Activated gamma-delta T cell (primary cell): ENCODE data around the gene MAPK11.

Source experiments
- DNase-seq: peaks from one replicate; lab custom pipeline; 2025; lab: John Stamatoyannopoulos, UW
- total RNA-seq, 2 donors: gene quantifications; one replicate each; lab custom pipeline; 2026; lab: John Stamatoyannopoulos, UW

MAPK11 gene
- 11.7 to 15.0 reads per million in 2 donors for total RNA-seq

GRCh38 chr22:50269970-50270665 lies at the start of gene MAPK11:
MAPK11 (minus strand) TSS chr22:50270380; CDS start chr22:50270292, 88 bp downstream.
- DNase-seq: peak; percentile 56

GRCh38 chr22:50319503-50319951 lies 49.3 kb upstream of the MAPK11 start:
- no peak for DNase-seq

GRCh38 chr22:50318698-50319411 lies 48.7 kb upstream of the MAPK11 start:
- no peak for DNase-seq

GRCh38 chr22:50318356-50318697 lies 48.1 kb upstream of the MAPK11 start:
- no peak for DNase-seq

- DNase-seq: no peak
These were observed 47.5 kb upstream of the MAPK11 start for GRCh38 chr22:50317674-50318073.

- no peak for DNase-seq
These were observed 47.0 kb upstream of the MAPK11 start for GRCh38 chr22:50317178-50317577.

- DNase-seq: no peak
These were observed 46.2 kb upstream of the MAPK11 start for GRCh38 chr22:50316114-50317065.

GRCh38 chr22:50315289-50316113 lies 45.3 kb upstream of the MAPK11 start:
- no peak for DNase-seq

GRCh38 chr22:50314455-50315288 lies 44.5 kb upstream of the MAPK11 start:
- DNase-seq: peak; percentile 42

GRCh38 chr22:50314081-50314454 lies 43.9 kb upstream of the MAPK11 start:
- no peak for DNase-seq

GRCh38 chr22:50313600-50313999 lies 43.4 kb upstream of the MAPK11 start:
- DNase-seq: no peak

GRCh38 chr22:50313021-50313420 lies 42.8 kb upstream of the MAPK11 start:
- no peak for DNase-seq

GRCh38 chr22:50312371-50312770 lies 42.2 kb upstream of the MAPK11 start:
- DNase-seq: no peak

GRCh38 chr22:50311606-50312351 lies 41.6 kb upstream of the MAPK11 start:
- DNase-seq: no peak

- no peak for DNase-seq
These were observed 40.8 kb upstream of the MAPK11 start for GRCh38 chr22:50310949-50311444.

GRCh38 chr22:50310031-50310722 lies 40.0 kb upstream of the MAPK11 start:
- DNase-seq: no peak

GRCh38 chr22:50309601-50309991 lies 39.4 kb upstream of the MAPK11 start:
- no peak for DNase-seq

GRCh38 chr22:50308986-50309600 lies 38.9 kb upstream of the MAPK11 start:
- no peak for DNase-seq

GRCh38 chr22:50308597-50308935 lies 38.4 kb upstream of the MAPK11 start:
- DNase-seq: no peak
